ENCODE measurements around the gene NLRP11.
"Not testable (repeated sequence)": the region's sequence is repeated elsewhere in the genome, so short reads cannot be mapped to it uniquely, and the experiment has no call there.

The NLRP11 gene

DNA sequence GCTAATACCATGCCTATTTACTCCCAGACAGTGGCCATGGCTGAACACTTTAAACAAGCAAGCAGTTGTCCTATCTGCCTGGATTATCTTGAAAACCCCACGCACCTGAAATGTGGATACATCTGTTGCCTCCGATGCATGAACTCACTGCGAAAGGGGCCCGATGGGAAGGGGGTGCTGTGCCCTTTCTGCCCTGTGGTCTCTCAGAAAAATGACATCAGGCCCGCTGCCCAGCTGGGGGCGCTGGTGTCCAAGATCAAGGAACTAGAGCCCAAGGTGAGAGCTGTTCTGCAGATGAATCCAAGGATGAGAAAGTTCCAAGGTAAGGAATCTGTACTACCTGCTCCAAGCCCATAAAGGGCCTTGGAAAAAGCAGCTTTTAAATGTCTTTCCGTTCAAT, 54.3 kb downstream of the NLRP11 start:
- no peak for DNase-seq

DNA sequence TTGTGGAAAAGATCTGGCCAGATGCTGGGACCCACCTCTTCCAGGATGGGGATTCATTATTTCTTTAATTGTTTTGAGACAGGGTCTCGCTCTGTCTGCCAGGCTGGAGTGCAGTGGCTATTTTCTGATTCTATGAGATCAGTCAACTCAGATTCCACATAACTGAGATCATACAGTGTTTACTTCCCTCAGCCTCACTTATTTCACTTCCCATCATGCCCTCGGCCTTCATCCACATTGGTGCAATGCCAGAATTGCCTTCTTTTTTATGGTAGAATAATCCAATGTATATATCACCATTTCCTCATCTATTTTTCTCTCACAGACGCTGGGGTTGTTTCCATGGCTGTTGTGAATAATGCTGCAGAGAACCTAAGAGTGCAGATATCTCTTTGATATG, 62.2 kb downstream of the NLRP11 start:
- not testable (repeated sequence) for DNase-seq

DNA sequence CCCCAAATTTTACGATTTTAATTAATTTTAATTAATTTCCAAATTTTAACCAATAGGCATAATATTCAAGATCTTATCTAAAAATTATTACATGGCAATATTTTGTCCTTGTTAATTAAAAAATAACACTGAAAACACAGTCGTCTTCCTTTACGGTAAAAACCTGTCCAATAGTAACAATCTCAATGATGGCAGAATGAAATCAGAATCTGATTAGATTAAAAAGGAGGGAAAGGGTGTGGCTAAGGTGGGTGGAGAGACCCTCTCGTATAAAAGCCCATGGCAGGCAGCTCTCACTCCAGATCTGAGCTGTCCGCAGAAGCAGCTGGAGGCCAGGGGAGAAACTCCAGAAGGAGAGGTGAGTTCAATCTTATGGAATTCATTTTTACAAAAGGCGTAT, 63.0 kb downstream of the NLRP11 start, which contains the start of gene RFPL4AL1:
Gene RFPL4AL1 (plus strand): TSS at position 301 of the 400 bp plus-strand sequence. CDS start 2,687 bp downstream, outside the sequence.
- DNase-seq = not testable (repeated sequence)

DNA sequence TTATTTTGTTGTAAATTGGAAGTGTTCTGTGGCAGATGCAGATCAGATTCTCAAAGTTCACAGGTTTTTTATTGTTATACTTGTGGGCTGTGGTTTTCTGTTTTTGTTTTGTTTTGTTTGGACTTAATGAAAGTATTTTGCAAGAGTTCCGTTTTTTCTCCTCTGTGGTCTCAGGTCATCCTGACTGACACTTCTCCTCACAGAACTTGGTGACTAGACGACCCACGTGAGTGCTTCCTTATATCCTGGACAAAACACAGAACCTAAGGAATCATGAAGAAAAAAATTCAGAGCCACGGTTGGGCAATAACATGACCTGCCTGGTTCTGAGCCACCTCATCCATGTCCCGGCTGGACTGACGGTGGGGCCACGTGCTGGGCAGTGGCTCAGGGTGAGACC, 65.3 kb downstream of the NLRP11 start:
- DNase-seq = no peak

DNA sequence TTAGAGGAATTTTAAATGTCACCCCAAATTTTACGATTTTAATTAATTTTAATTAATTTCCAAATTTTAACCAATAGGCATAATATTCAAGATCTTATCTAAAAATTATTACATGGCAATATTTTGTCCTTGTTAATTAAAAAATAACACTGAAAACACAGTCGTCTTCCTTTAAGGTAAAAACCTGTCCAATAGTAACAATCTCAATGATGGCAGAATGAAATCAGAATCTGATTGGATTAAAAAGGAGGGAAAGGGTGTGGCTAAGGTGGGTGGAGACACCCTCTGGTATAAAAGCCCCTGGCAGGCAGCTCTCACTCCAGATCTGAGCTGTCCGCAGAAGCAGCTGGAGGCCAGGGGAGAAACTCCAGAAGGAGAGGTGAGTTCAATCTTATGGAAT, 73.0 kb downstream of the NLRP11 start, which contains the start of gene RFPL4A:
Gene RFPL4A (plus strand): TSS at position 301 of the 400 bp plus-strand sequence. CDS start 2,704 bp downstream, outside the sequence.
- not testable (repeated sequence) for DNase-seq

DNA sequence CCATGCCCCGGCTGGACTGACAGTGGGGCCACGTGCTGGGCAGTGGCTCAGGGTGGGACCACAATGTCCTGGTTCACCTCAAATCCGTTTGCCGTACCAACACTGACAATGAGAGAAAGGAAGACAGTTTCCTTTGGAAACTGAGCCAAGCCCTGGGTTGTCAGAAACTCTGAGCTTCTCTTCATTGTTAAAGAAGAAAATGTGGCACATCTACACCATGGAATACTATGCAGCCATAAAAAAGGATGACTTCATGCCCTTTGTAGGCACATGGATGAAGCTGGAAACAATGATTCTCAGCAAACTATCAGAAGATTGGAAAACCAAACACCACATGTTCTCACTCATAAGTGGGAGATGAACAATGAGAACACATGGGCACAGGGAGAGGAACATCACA, 75.0 kb downstream of the NLRP11 start:
- DNase-seq = not testable (repeated sequence)

DNA sequence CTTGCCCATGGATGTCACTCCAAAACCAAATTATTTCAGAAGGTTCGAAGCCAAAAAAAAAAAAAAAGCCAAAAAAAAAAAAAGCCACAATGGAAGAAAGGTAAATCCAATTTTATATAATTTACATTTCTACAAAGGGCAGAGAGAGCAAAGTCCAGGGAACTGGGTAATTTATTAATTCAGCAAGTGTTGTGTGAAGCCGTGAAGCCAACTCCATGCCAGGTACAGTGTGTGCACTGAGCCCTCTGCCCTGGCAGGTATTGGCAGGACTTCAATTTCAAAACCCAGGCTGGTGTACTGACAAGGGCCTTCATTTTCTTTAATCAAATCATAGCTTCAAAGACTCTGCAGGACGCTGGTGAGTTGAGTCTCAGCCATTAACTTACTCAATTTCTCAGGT, 78.4 kb downstream of the NLRP11 start:
- no peak for DNase-seq

DNA sequence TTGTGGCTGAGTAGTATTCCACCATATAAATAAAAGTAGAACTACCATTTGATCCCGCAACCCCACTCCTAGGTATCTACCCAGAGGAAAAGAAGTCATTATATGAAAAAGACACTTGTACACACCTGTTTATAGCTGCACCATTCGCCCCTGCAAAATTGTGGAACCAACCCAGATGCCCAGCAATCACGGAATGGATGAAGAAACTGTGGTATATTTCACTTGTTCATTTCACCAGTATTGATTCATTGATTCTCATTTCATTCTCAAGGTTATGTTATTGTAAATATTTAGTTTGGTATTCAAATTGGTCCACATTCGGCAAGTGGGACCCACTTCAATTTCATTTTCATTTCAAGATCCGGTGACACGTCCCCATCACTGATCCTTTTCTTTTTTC, 81.1 kb downstream of the NLRP11 start:
- DNase-seq = no peak

DNA sequence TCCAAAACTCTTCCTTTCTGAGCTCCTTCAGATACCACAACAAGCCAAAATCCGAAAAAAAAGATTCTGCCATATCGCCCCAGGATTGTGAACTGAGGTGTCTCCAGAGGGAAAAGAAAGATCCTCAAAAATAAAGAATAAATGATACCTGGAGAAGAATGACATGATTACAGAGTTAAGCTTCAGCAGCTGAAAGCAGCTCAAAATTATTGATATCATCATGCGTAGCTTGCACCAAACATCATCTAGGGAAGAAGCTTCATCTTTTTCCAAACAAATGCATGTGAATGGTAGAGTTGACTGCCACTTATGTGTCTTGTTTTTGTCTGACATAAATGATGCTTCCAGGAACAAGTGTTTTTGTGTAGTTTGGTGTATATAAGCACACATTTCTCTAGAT, 93.5 kb downstream of the NLRP11 start, which contains the start of gene NLRP9:
Gene NLRP9 (minus strand): TSS at position 101 of the 400 bp plus-strand sequence. CDS start 28 bp downstream, at position 73.
- DNase-seq = no peak
